GM06990 (cell line): Measurements from ENCODE around the gene WDR91.

ENCODE experiments used
- DNase-seq: peaks from one replicate; pipeline ENCODE4 v3.0.0-alpha.2; 2011; ENCODE audit not compliant: insufficient read length; ENCODE audit errors: extremely low read depth
- H3K27me3 ChIP-seq: replicated peaks from 2 replicates; pipeline ENCODE4 v1.6.0; 2011; ENCODE audit warnings: low read length; ENCODE audit not compliant: control insufficient read depth, insufficient read depth
- H3K36me3 ChIP-seq: 2 replicates; pipeline ENCODE4 v1.5.1; 2011; ENCODE audit warnings: low read length; ENCODE audit not compliant: control insufficient read depth, insufficient read depth
- H3K4me3 ChIP-seq: replicated peaks from 2 replicates; pipeline ENCODE4 v1.5.1; 2011; ENCODE audit warnings: low read depth, mild to moderate bottlenecking, control low read depth, low read length
- CTCF ChIP-seq: IDR thresholded peaks from 2 replicates; pipeline ENCODE4 v1.5.1; 2011; ENCODE audit warnings: low read length, control low read depth, mild to moderate bottlenecking, inconsistent platforms; ENCODE audit not compliant: insufficient read depth, poor library complexity, severe bottlenecking

WDR91 gene

GRCh38 chr7:135201350-135201749 is 10.0 kb downstream of the WDR91 start:
- Histone ChIP-seq H3K27me3 (no peaks in the 10 kb centered on the region), H3K36me3 (peaks cover 29% of the 10 kb centered on the region), H3K4me3 (no peak overlapping the region)
- no peak for DNase-seq
- TF ChIP-seq CTCF = no peak

- peaks cover 31% of the 10 kb centered on the region for H3K36me3 ChIP-seq
Measured at GRCh38 chr7:135200821-135201331, 10.4 kb downstream of the WDR91 start.

GRCh38 chr7:135199439-135199838 is 11.9 kb downstream of the WDR91 start:
- peaks cover 37% of the 10 kb centered on the region for H3K36me3 ChIP-seq
- no peak overlapping the region for H3K4me3 ChIP-seq
- DNase-seq = no peak
- no peaks in the 10 kb centered on the region for H3K27me3 ChIP-seq
- no peak for TF ChIP-seq CTCF

More at GRCh38 chr7:135200821-135201331, 10.4 kb downstream of the WDR91 start:
- Histone ChIP-seq H3K4me3 (no peak overlapping the region), H3K27me3 (no peaks in the 10 kb centered on the region)
- TF ChIP-seq CTCF = no peak
- DNase-seq = no peak

- peaks cover 41% of the 10 kb centered on the region for H3K36me3 ChIP-seq
- H3K4me3 ChIP-seq = no peak overlapping the region
- no peak for DNase-seq
- no peak for TF ChIP-seq CTCF
- no peaks in the 10 kb centered on the region for H3K27me3 ChIP-seq
Measured at GRCh38 chr7:135197906-135198655, 13.2 kb downstream of the WDR91 start.

- Histone ChIP-seq H3K36me3 (peaks cover 42% of the 10 kb centered on the region), H3K4me3 (no peak overlapping the region), H3K27me3 (no peaks in the 10 kb centered on the region)
- DNase-seq = no peak
- TF ChIP-seq CTCF = no peak
Measured at GRCh38 chr7:135197343-135197742, 14.0 kb downstream of the WDR91 start.
